Measurements from ENCODE around the gene PLCB1. TPM values are rescaled to one million over a fixed set of nuclear protein-coding genes. Genes with fewer than 3 reads are reported as not detected.

Gene PLCB1
- polyA plus RNA-seq, 1 donor (not counting 4 experiments of a cell fraction or from before 2014, with no cell fraction given), result 0.37 TPM

- no peaks in the 10 kb centered on the region for H3K9me3 ChIP-seq (ENCODE audit: control insufficient read depth, low read depth, low read length)
- DNase-seq (ENCODE audit: low read depth, low spot score) (no peak), FAIRE-seq (no peak)
- H4K20me1 ChIP-seq (ENCODE audit: control insufficient read depth, extremely low read depth, insufficient read depth, low read length), result no peaks in the 10 kb centered on the region
- H3K4me3 ChIP-seq (ENCODE audit: control insufficient read depth in 2 of 3, extremely low read depth in 1 of 3, insufficient read depth in 2 of 3, low read depth in 1 of 3, low read length in 3 of 3), result no peak overlapping the region
- no peak for TF ChIP-seq EZH2 (IDR thresholded peaks at IDR 0.05; ENCODE audit: low read length)
- TF ChIP-seq CTCF (optimal IDR thresholded peaks at IDR 0.05 in 1 of 3, IDR thresholded peaks at IDR 0.05 in 1 of 3, conservative IDR thresholded peaks at IDR 0.05 in 1 of 3; ENCODE audit: extremely low read depth in 1 of 3, insufficient read depth in 2 of 3, low read length in 3 of 3), result no peak
- no peak overlapping the region for H2AFZ ChIP-seq (ENCODE audit: control insufficient read depth, low read length)
- H3K36me3 ChIP-seq (ENCODE audit: control insufficient read depth in 2 of 2, extremely low read depth in 1 of 2, insufficient read depth in 2 of 2, low read length in 2 of 2), result no peaks in the 10 kb centered on the region
- no peaks in the 10 kb centered on the region for H3K9me1 ChIP-seq (ENCODE audit: control insufficient read depth, extremely low read depth, insufficient read depth, low read length)
- no peaks in the 10 kb centered on the region for H3K4me1 ChIP-seq (ENCODE audit: control insufficient read depth, extremely low read depth, insufficient read depth, low read length)
- no peak overlapping the region for H3K27ac ChIP-seq (ENCODE audit: control insufficient read depth, insufficient read depth, low read length)
- H3K4me2 ChIP-seq (ENCODE audit: control insufficient read depth, extremely low read depth, insufficient read depth, low read depth, low read length), result no peak overlapping the region
- dilution Hi-C loops (cut with MboI; ENCODE audit: extremely low pct_ligation_motif_present, low sequenced_read_pairs), result no loop called here
- no peak overlapping the region for H3K9ac ChIP-seq (ENCODE audit: control insufficient read depth, extremely low read depth, insufficient read depth, low read length)
- no peaks in the 10 kb centered on the region for H3K27me3 ChIP-seq (ENCODE audit: control insufficient read depth, extremely low read depth, insufficient read depth, low read length)
- H3K79me2 ChIP-seq (ENCODE audit: control insufficient read depth, insufficient read depth, low read length), result no peaks in the 10 kb centered on the region
Measured at GRCh38 chr20:8425802-8426201, 293.7 kb downstream of the PLCB1 start.

GRCh38 chr20:8427419-8428040 lies 295.5 kb downstream of the PLCB1 start:
- Histone ChIP-seq H3K4me3 (ENCODE audit: control insufficient read depth in 2 of 3, extremely low read depth in 1 of 3, insufficient read depth in 2 of 3, low read depth in 1 of 3, low read length in 3 of 3) (no peak overlapping the region), H3K27me3 (ENCODE audit: control insufficient read depth, extremely low read depth, insufficient read depth, low read length) (no peaks in the 10 kb centered on the region), H3K9me1 (ENCODE audit: control insufficient read depth, extremely low read depth, insufficient read depth, low read length) (no peaks in the 10 kb centered on the region), H3K9ac (ENCODE audit: control insufficient read depth, extremely low read depth, insufficient read depth, low read length) (no peak overlapping the region), H3K27ac (ENCODE audit: control insufficient read depth, insufficient read depth, low read length) (no peak overlapping the region), H3K79me2 (ENCODE audit: control insufficient read depth, insufficient read depth, low read length) (no peaks in the 10 kb centered on the region), H3K4me2 (ENCODE audit: control insufficient read depth, extremely low read depth, insufficient read depth, low read depth, low read length) (no peak overlapping the region), H2AFZ (ENCODE audit: control insufficient read depth, low read length) (no peak overlapping the region), H3K9me3 (ENCODE audit: control insufficient read depth, low read depth, low read length) (no peaks in the 10 kb centered on the region), H3K36me3 (ENCODE audit: control insufficient read depth in 2 of 2, extremely low read depth in 1 of 2, insufficient read depth in 2 of 2, low read length in 2 of 2) (no peaks in the 10 kb centered on the region), H3K4me1 (ENCODE audit: control insufficient read depth, extremely low read depth, insufficient read depth, low read length) (no peaks in the 10 kb centered on the region), H4K20me1 (ENCODE audit: control insufficient read depth, extremely low read depth, insufficient read depth, low read length) (no peaks in the 10 kb centered on the region)
- TF ChIP-seq CTCF (optimal IDR thresholded peaks at IDR 0.05 in 1 of 3, IDR thresholded peaks at IDR 0.05 in 1 of 3, conservative IDR thresholded peaks at IDR 0.05 in 1 of 3; ENCODE audit: extremely low read depth in 1 of 3, insufficient read depth in 2 of 3, low read length in 3 of 3), result no peak
- no peak for TF ChIP-seq EZH2 (IDR thresholded peaks at IDR 0.05; ENCODE audit: low read length)
- no peak for DNase-seq (ENCODE audit: low read depth, low spot score)
- dilution Hi-C loops (cut with MboI; ENCODE audit: extremely low pct_ligation_motif_present, low sequenced_read_pairs), result no loop called here
- no peak for FAIRE-seq

Data from keratinocyte (primary cell).